Gastrocnemius medialis (tissue), 4 donors: ENCODE data around the gene BICD2. TPM values are rescaled to one million over a fixed set of nuclear protein-coding genes. Genes with fewer than 3 reads are reported as not detected.

ENCODE experiments used
- ATAC-seq, 2 donors: fragments of 150-250 bp; one replicate each; pipeline ENCODE4 v1.9.1; 2016
- DNase-seq, 2 donors: peaks; one replicate each; pipeline ENCODE4 v3.0.0-alpha.2; 2019
- H3K27ac ChIP-seq, 4 donors: fragments of 200-600 bp; sonication (generic); 1 replicate in 1 of 4; 2 replicates in 3 of 4; pipeline ENCODE4 v1.5.1; 2016 to 2018; ENCODE audit warnings: mild to moderate bottlenecking in 2 of 4, moderate library complexity in 1 of 4
- H3K27me3 ChIP-seq, 3 donors: fragments of 200-600 bp; sonication (generic) in 2 of 3; 1 replicate in 1 of 3; 2 replicates in 2 of 3; pipeline versions ENCODE4 v1.5.1 to v1.6.0; 2016 to 2019; ENCODE audit warnings: mild to moderate bottlenecking in 1 of 3, moderate library complexity in 1 of 3
- H3K36me3 ChIP-seq, 2 donors: fragments of 200-600 bp; sonication (generic) in 1 of 2; one replicate each; pipeline ENCODE4 v1.5.1; 2017 to 2018
- H3K4me1 ChIP-seq, 2 donors: fragments of 200-600 bp; sonication (generic) in 1 of 2; one replicate each; pipeline ENCODE4 v1.5.1; 2016 to 2017; ENCODE audit warnings: mild to moderate bottlenecking in 2 of 2
- H3K4me3 ChIP-seq, 4 donors: fragments of 200-600 bp; sonication (generic) in 3 of 4; 1 replicate in 1 of 4; 2 replicates in 3 of 4; pipeline ENCODE4 v1.5.1; 2016 to 2019; ENCODE audit warnings: mild to moderate bottlenecking in 2 of 4
- H3K9me3 ChIP-seq, 3 donors: fragments of 200-600 bp; sonication (generic) in 2 of 3; 1 replicate in 1 of 3; 2 replicates in 2 of 3; pipeline ENCODE4 v1.5.1; 2016 to 2019
- POLR2A ChIP-seq, 2 donors: fragments of 450-650 bp; IDR thresholded peaks; one replicate each; pipeline ENCODE4 v1.6.1; 2017; ENCODE audit warnings: antibody characterized with exemption in 2 of 2, mild to moderate bottlenecking in 2 of 2, moderate library complexity in 2 of 2
- in situ Hi-C, 4 donors: fragments of 200-750 bp; cut with MboI; loops; one replicate each; pipeline versions ENCODE4 v1.15.0 to v1.8.0; 2017; ENCODE audit warnings: low sequenced_read_pairs in 4 of 4
- intact Hi-C: fragments of 100-400 bp; cut with DNase I; formaldehyde crosslinking; loops from one replicate; pipeline ENCODE4 v1.15.1; 2023; ENCODE audit warnings: low total_unique reads
- total RNA-seq, 4 donors: library from RNA; depleted of rRNA; stranded (reverse); fragments of >200 nt; gene quantifications; one replicate each; pipeline versions ENCODE4 v1.1.0 to v1.2.3, GENCODE V29; 2016
- TF ChIP-seq, protein P1 (sequence below), 5 experiments: fragments of 450-650 bp in 3 of 5; fragments of 200-600 bp in 2 of 5; sonication (generic) in 2 of 5; IDR thresholded peaks in 4 of 5; conservative IDR thresholded peaks in 1 of 5; 1 replicate in 4 of 5; 2 replicates in 1 of 5; pipeline ENCODE4 v1.5.1; 2016 to 2019; ENCODE audit warnings: antibody characterized with exemption in 5 of 5, mild to moderate bottlenecking in 3 of 5, moderate library complexity in 3 of 5

BICD2 gene
- total RNA-seq, 4 donors from 2014 or later, result 21.5 to 54.6 (median 38.7) TPM

DNA sequence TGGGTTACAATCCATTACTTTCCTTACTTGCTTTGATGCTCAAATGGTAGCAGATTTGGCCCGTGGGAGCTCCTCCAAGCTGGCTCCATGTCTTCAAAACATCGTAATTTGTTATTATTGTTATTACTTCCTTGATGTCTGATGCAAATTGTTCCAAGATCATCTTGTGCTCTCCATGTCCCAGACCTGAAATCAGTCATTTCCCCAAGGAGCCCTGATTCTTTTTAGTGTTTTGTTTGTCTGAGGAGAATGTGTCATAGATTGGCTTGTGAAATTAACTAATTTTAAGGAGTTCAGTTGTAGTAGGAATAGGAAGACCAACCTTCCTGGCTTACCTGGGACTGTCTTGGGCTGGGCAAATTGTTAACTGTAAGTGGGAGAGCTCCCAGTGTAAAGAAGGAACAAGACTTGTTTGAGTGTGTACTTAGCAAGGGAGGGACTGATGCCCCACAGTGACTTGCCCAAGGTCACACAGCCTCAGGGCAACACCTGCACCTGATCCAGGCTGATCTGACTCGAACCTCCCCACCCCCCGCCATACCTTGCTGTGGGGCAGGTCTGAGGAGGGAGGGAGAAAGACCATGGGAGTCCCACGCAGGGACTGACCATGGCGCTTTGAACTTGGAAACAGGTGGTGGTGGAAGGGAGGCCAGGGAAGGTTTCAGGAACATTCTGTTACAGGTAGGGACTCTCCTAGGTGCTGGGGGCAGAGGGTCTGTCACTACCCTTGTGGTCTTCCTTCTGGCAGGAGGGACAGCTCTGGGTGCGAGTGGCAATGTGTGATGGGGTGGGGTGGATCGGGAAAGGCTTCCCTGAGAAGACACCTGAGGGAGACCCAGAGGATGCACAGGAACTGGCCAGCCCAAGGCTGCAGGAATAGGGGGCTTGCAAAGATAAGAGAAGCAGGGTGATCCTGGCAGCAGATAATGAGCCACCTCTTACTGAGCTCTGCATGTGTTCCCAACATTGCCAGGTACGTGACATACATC lies 2.7 kb upstream of the BICD2 start:
- Histone ChIP-seq H3K27ac (peak overlapping the region in 1 of 4 donors; percentile 49), H3K9me3 (no peaks in the 10 kb centered on the region), H3K27me3 (no peaks in the 10 kb centered on the region), H3K4me1 (peaks cover 17 to 31% of the 10 kb centered on the region in 2 donors), H3K4me3 (no peak overlapping the region), H3K36me3 (no peaks in the 10 kb centered on the region)
- intact Hi-C loops (loop anchor here (10.0 kb wide), 1 partner anchor 473 kb away; the partner anchor contains the start of gene IARS1), in situ Hi-C loops (loop anchor here in 1 of 4 donors (10.0 to 25.0 kb wide), 2 partner anchors 103 to 455 kb away; no protein-coding TSS in a partner anchor)
- TF ChIP-seq POLR2A (IDR thresholded peaks at IDR 0.05), result no peak
- TF ChIP-seq, protein P1, sequence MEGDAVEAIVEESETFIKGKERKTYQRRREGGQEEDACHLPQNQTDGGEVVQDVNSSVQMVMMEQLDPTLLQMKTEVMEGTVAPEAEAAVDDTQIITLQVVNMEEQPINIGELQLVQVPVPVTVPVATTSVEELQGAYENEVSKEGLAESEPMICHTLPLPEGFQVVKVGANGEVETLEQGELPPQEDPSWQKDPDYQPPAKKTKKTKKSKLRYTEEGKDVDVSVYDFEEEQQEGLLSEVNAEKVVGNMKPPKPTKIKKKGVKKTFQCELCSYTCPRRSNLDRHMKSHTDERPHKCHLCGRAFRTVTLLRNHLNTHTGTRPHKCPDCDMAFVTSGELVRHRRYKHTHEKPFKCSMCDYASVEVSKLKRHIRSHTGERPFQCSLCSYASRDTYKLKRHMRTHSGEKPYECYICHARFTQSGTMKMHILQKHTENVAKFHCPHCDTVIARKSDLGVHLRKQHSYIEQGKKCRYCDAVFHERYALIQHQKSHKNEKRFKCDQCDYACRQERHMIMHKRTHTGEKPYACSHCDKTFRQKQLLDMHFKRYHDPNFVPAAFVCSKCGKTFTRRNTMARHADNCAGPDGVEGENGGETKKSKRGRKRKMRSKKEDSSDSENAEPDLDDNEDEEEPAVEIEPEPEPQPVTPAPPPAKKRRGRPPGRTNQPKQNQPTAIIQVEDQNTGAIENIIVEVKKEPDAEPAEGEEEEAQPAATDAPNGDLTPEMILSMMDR (IDR thresholded peaks at IDR 0.05 in 4 of 5, conservative IDR thresholded peaks at IDR 0.05 in 1 of 5), result no peak
- DNase-seq (peak in 1 of 2 donors; percentile 29), ATAC-seq (no peak)

DNA sequence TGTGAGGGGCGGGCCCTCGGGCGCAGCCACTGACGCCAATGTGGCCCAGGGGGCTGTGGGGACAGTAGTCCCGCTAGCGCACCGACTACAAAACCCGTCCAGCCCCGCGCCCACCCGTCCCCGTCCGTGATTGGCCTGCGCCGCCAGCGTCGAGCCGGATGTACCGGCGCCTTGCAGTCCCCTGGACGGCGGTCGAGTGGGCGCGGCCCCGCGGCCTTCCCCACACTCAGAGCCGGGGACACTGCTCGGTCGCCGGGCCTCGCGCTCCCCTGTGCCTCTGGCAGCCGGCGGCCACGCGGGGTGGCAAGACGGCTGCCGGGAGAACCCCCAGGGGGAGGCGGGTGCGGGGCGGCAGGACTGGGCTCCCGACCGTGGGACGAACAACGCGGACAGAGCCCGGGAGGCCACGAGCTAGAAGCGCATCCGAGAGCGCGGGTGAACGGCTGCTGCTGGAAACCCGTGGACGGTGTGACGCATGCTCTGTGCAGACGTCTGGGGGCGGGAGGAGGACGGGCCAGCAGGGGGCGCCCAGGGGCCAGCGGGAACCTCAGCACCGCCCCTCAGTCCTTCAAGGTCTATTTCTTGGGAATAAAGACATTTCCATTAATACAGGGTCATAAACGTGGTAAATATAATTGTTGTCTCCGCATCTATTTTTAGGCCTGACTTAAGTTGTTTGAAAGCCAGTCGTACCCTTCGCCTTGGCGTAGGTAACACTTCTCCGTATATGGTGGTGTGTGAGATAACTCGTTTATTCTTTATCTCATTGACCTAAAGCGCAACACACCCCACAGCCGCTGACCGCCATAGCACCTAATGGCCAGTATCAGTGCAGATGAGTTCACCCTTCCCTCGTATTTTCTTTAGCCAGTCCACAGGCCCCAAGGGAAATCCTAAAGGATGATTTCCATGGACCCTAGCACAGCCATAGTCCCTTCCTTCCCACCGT lies 629 bp upstream of the BICD2 start:
- Histone ChIP-seq H3K4me3 (peak overlapping the region; percentile 72 to 99 (median 94)), H3K9me3 (no peaks in the 10 kb centered on the region), H3K27ac (peak overlapping the region; percentile 93 to 100 (median 98)), H3K4me1 (peaks cover 38 to 47% of the 10 kb centered on the region in 2 donors), H3K27me3 (no peaks in the 10 kb centered on the region), H3K36me3 (no peaks in the 10 kb centered on the region)
- ATAC-seq (peak; percentile 84 to 86), DNase-seq (peak; percentile 99)
- intact Hi-C loops, result loop anchor here (1.0 to 10.0 kb wide), 4 partner anchors 25 to 470 kb away; partner anchors contain the start of genes IARS1 and IPPK
- TF ChIP-seq, protein P1 (IDR thresholded peaks at IDR 0.05 in 4 of 5, conservative IDR thresholded peaks at IDR 0.05 in 1 of 5), result peak; percentile 83 to 98 (median 96)
- peak; percentile 80 to 82 for TF ChIP-seq POLR2A (IDR thresholded peaks at IDR 0.05)
- in situ Hi-C loops, result loop anchor here in 1 of 4 donors (10.0 to 25.0 kb wide), 2 partner anchors 100 to 453 kb away; no protein-coding TSS in a partner anchor

DNA sequence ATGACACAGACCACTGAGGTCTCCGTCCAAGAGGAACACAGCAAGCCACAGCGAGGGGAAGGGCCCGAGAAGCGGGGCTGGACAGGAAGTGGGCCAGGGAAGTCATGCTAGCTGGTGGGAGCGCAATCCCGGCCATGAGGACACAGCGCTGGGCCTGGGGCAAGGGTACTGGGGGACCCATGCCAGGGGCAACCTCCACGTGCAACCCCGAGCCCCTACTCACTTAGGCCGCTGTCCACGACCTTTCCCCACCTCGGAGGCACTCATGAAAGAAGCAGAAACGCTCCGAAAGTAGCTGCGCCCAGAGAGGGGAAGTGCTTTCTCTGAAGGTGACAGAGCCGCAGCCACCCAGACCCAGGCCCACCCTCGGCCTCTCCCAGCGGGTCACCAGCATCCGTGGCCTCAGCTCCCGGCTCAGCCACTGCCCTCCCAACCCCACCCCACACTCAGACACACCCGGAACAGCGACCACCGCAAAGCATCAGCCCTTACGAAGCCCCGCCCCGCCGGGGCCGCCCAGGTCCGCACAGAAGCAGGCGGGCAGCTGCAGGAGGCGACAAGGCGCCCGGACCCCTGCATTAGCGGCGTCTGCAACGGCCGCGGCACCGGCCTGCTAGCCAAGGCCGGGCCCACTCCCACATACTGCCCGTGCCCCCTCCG lies 782 bp downstream of the BICD2 start:
- no peak for TF ChIP-seq POLR2A (IDR thresholded peaks at IDR 0.05)
- TF ChIP-seq, protein P1 (IDR thresholded peaks at IDR 0.05 in 4 of 5, conservative IDR thresholded peaks at IDR 0.05 in 1 of 5), result no peak
- Histone ChIP-seq H3K9me3 (no peaks in the 10 kb centered on the region), H3K27ac (peak overlapping the region; percentile 74 to 86 (median 82)), H3K4me1 (peaks cover 50% of the 10 kb centered on the region in 2 donors), H3K27me3 (no peaks in the 10 kb centered on the region), H3K36me3 (no peaks in the 10 kb centered on the region), H3K4me3 (peak overlapping the region; percentile 80 to 92 (median 86))
- no peak for ATAC-seq
- in situ Hi-C loops (loop anchor here in 1 of 4 donors (10.0 to 25.0 kb wide), 2 partner anchors 99 to 452 kb away; no protein-coding TSS in a partner anchor), intact Hi-C loops (loop anchor here (10.0 kb wide), 1 partner anchor 469 kb away; the partner anchor contains the start of gene IARS1)
- no peak for DNase-seq
